Activated T-helper 1 cell treated with anti-CD3 and anti-CD28 coated beads, Interleukin-2, amount 50 U/mL, for 16 hours (primary cell): Measurements from ENCODE around the gene HDGFL2.

ENCODE experiments used
- DNase-seq, 2 donors: peaks; one replicate each; pipeline ENCODE4 v3.0.0-alpha.2; 2020; ENCODE audit warnings: low read depth in 1 of 2, low spot score in 1 of 2

Gene HDGFL2

DNA sequence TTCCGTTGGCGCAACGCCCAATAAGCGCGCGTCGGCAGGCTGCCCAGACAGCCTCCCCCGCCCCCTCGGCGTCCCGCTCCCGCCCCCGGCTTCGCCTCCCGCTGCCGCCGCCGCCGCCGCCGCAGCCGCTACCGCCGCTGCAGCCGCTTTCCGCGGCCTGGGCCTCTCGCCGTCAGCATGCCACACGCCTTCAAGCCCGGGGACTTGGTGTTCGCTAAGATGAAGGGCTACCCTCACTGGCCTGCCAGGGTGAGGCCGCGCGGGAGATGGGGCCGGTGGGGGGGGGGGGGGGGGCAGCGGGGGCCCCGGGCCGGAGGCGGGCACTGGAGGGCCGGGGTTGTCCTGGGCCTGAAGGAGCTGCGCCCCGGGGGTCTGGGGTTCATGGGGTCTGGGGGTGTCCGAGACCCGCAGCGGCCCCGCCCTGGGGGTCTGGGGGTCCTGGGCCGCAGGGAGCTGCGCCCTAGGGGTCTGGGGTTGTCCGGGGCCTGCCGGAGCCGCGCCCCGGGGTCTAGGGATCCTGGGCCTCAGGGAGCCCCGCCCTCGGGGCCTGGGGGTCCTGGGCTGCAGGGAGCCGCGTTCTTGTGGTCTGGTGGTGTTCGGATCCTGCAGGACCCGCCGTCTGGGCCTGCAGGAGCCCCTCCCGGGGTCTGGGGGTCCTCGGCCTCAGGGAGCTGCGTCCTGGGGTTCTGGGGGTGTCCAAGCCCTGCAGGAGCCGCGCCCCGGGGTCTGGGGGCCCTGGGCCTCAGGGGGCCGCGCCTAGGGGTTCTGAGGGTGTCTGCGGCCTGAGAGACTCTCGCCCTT, at the start of gene HDGFL2:
Gene HDGFL2 (plus strand): TSS at position 124 of the 801 bp plus-strand sequence. CDS start 54 bp downstream, at position 178.
- no peak for DNase-seq

DNA sequence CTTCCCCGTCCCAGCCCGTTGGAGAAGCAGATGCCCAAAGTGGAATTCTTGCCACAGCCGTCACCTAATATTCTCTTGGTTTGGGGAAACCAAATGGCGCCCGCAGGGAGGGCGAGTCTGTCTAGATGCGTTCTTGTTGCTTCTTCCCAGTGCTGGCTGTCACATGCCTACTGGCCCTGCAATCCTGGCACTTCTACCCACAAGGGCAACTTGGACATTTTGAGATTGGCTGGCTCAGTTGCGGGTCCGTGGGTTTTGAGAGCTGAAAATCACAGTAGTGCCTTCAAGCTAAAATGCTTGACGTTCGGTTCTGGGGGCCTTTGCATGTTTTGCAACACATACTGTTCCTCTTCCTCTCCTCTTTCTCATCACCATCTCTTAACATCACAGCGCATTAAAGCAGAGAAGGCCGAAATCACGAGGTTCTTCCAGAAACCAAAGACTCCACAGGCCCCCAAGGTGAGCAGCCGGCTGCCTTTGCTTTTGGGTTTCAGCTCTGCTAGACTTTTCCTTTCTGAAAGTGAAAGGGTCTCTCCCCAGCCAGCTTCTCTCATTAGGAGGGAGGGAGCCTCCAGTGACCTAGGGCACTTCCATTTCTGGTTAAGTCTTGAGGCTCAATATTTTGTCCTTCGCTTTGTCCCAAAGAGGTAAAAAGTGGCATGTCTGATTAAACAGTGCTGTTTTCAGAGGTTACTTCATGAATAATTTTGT, 48.5 kb upstream of the HDGFL2 start:
- no peak for DNase-seq

DNA sequence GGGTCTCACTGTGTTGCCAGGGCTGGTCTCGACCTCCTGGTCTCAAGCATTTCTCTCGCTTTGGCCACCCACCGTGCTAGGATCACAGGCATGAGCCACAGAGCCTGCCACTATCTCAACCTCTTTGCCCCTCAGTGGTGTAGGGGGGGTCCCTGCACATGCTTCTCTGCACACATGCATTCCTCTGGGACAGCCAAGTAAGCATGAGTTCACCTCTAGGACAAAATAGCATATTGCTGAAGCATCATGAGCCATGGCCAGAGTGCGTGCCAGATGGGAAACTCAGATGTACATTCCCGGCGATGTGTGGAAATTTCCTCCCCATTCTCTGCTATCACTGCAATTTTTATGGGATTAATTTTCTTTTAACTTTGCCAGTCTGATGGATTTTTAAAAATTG, 46.6 kb upstream of the HDGFL2 start:
- no peak for DNase-seq

DNA sequence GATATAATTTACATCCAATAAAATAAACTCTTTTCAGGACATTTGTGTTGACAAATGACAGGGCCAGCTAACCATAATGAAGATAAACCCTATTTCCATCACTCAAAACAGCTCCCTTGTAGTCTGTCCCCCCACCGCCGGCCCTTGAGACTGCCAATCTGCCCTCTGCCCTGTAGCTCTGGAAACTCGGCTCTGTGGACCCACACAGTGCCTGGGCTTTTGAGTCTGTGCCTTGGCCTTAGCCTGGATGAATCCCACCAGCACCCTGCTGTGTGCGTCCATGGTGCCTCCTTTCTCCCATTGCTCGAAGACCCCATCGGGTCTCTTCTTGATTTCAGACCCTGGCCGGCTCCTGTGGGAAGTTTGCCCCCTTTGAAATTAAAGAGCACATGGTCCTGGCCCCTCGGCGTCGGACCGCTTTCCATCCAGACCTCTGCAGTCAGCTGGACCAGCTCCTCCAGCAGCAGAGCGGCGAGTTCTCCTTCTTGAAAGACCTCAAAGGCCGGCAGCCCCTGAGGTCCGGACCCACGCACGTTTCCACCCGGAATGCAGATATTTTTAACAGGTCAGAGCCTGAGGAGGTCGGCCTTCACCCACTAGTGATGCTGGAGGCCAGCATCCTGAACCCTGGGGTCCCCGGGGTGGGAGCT, 43.6 kb upstream of the HDGFL2 start:
- no peak for DNase-seq

DNA sequence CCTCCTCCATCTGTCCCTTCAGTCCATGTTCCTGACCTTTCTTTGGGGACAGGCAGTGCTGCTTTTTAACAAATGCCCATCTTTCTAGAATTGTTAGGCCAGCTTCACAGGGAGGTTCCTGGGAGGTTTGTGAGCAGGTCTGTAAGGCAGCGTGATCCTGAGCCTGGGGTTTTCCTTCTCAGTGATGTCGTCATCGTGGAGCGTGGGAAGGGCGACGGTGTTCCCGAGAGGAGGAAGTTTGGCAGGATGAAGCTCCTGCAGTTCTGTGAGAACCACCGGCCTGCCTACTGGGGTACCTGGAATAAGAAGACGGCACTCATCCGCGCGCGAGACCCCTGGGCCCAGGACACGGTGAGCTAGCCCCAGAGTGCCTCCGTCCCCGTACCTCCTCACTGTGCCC, 42.8 kb upstream of the HDGFL2 start:
- no peak for DNase-seq

DNA sequence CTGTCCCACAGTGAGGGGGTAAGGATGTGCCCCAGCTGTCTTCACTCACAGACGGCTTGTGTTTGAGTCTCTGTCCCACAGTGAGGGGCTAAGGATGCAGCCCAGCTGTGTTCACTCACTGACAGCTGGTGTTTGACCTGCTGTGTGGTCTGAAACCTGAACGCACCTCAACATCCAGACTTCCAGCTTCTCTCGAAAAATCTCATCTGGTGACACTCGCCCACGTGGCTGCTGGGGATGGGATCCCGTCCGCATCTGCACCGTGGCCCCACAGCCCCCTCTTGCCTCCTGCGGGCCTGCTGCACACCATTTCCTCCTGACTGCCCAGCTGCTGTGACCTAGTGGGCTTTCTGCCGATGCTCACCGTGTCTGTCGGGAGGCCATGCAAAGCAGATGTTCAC, 42.3 kb upstream of the HDGFL2 start:
- DNase-seq: no peak

DNA sequence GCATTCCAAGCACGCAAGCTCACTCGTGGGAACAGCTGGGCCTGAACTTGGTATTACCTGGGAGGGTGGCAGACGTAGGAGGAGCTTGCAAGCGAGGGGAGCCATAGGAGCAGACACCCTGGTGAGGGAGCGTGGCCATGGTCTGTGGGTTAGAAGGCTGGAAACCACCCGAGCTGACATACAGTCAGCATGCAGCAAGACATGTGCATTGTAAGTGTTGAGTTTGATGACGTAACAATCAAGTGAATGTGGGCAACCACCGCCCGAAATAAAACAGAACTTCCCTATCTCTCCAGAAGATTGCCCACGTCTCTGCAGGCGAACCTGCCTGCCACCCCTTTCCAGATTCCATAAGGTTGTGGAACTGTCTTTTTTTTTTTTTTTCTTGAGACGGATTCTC, 41.3 kb upstream of the HDGFL2 start:
- DNase-seq: no peak

DNA sequence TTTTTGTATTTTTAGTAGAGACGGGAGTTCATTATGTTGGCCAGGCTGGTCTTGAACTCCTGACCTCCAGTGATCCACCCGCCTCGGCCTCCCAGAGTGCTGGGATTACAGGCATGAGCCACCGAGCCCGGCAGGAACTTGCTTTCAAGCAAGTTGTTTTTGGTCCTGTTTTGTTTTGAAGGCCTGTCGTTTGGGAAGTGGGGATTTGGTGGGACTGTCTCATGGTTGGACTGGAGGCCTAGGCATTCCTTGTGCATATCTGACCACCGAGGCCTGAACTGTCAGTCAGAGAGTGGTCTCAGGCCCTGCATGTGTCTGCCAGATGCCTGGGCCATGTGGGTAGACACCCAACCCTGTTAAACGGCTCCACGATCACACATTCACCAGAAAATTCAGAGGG, 40.8 kb upstream of the HDGFL2 start:
- DNase-seq: no peak

DNA sequence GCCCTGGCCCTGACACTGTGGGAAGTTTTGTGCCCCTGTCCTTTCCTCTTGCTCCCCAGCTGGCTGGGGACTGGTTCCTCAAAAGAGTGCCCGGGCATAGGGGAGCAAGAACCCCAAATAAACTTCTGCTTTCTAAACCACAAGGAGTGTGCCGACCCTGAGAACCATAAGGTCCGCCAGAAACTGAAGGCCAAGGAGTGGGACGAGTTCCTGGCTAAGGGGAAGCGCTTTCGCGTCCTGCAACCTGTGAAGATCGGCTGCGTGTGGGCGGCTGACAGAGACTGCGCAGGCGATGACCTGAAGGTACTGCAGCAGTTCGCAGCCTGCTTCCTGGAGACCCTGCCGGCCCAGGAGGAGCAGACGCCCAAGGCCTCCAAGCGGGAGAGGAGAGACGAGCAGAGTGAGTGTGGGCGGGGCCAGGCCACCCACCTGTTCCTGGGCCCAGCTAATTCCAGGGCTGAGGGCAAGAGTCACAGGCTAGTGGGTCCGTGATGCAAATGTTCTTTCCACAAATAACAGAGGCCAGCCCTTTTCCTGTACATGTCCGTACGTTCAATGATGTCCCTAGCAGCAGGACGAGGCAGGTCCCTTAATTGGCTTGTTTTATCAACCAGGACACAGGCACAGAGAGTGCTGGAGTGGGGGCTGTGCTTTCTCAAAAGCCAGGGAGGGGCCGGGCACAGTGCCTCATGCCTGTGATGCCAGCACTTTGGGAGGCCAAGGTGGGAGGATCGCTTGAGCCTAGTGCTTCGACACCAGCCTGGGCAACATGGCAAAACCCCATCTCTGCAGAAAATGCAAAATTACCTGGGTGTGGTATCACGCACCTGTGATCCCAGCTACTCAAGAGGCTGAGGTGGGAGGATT, 40.1 kb upstream of the HDGFL2 start:
- DNase-seq: no peak

DNA sequence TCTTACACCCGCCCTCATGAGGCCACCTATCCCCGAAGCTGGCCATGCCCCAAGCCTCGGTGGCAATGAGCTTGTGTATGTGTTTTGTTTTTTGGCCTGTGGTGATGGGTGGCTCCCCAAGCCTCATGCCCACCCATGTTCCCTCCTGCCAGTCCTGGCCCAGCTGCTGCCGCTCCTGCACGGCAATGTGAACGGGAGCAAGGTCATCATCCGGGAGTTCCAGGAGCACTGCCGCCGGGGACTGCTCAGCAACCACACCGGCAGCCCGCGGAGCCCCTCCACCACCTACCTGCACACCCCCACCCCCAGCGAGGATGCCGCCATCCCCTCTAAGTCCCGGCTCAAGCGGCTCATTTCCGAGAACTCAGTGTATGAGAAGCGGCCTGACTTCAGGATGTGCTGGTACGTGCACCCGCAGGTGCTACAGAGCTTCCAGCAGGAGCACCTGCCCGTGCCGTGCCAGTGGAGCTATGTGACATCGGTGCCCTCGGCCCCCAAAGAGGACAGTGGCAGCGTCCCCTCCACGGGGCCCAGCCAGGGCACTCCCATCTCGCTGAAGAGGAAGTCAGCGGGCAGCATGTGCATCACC, 39.1 kb upstream of the HDGFL2 start:
- no peak for DNase-seq

DNA sequence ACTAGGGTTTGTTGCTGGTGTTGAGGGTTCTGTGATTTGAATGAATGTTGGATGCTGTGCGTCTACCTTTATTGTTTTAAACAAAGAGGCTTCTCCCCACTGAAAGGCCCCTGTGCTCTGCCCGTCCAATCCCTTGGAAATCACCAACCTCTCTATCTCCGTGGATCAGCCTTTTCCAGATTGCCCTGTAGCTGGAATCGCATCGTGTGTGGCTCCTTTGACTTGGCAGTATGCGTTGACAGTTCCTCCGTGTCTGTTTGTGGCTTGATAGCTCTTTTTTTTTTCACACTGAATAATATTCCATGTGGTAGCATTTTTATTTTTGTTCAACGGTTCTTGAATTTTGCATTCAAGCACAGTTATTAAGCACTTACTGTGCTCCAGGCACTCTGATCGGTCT, 37.7 kb upstream of the HDGFL2 start:
- no peak for DNase-seq

DNA sequence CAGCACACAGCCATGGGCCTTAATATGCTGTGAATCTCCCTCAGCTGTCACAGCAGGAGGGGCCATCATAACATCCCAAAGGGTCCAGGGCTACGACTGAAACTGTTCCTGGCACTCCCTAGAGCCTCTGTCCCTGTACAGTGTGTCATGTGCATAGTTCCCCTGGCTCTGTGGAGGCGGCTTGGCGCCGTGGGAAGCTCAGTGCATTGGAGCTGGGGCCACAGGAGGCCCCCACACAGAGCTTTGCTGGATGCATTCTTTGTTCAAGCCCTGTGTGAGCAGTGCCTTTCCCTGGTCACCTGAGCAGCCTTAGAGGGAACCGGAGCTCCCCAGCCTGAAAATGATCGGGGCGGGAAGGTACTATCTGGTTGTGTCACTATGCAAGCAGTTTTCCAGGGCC, 35.9 kb upstream of the HDGFL2 start:
- DNase-seq: no peak

DNA sequence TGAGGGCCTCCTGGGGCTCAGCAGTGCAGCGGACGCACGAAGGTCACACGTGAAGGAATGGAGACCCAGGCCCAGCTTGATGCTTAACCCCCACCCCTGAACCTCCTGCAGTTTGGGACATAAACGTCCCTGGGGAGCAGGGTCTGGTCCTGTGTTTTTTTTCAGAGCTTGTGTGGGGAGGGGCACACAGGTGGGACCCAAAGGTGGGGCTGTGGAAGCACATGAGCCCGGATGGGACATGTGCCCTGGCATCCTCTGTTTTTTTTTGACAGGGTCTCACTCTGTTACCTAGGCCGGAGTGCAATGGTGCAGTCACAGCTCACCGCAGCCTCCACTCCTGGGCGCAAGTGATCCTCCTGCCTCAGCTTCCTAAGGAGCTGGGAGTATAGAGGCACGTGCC, 35.0 kb upstream of the HDGFL2 start:
- DNase-seq: no peak

DNA sequence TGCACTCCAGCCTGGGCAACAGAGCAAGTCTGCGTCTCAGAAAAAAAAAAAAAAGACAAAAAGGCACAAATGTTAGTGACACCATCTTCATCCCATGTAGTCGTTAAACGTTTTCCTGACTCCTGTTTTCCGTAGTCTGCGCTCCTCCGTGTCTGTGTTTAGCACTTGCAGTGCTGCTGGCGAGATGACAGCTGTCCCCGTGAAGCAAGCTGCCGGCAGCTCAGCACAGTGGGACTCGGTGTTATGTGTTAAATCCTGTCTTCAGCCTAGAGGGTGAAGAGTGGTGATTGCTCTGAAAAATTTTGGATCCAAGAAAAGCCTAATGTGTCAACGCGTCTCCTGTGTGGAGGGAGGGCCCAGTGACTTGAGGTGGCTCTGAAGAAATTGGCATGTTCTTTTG, 32.9 kb upstream of the HDGFL2 start:
- no peak for DNase-seq

DNA sequence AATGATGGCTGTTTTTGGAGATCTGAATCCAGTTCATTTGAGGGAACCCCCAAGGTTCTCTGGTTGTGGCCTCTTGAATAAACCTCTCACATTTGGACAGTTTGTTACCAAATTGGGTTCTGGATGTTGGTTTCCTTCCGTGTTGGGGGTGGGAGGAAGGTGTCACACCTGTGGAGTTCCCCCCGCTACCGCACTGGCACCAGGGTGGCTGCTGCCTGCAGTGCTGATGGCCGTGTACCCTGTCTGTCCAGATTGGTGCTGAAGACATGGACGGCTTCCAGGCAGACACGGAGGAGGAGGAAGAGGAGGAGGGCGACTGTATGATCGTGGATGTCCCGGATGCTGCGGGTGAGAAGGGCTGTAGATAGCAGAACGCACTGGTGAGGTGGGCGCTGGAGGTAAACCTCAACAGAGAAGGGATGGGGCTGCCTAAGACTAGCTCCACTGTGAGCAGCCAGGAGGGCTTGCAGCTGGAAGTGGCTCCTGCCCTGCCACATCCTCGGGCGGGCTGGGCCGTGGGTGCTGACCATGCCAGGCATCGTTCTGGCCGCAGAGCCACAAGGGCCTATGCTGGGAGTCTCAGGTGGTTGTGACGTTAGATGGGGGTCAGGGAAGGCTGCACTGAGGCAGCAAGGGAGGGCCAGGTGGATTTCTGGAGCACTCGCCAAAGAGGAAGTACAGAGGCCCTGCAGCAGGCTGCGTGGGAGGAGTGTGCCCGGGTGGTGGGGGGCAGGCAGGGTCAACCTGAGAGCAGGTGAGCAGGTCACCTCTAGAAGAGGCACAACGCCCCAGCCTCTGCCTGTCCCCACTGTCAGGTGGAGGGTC, 29.9 kb upstream of the HDGFL2 start:
- DNase-seq: no peak

DNA sequence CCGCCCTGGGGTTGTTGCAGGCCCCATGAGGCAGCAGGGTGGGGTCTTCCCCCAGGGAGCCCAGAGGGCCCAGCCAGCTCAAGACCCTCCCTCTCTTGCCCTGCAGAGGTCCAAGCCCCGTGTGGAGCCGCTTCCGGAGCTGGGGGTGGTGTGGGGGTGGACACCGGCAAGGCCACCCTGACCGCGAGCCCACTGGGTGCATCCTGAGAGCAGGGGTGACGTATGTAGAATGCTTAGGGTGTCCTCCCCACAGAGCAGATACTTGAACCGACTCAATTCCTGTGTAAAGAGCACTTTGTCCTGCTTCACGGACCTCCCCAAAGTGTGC, 29.3 kb upstream of the HDGFL2 start:
- DNase-seq: no peak

DNA sequence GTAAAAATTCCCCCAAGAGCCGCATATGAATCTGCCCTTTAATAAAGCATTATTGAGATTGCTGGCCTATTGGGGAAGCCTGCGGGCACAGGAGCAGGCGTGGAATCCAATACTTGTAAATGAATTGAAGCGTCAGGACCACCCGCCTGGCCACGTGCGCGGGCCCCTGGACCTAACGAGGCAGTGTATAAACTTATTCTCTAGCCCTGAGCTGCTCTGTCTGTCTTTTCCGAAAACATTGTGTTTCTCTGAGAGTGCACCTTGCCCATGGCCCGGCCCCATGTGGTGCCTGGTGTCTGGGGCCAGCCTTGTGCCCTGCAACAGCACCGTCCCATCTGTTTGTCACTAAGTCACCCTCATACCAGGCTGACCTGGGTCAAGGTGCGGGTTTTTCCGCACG, 28.9 kb upstream of the HDGFL2 start:
- no peak for DNase-seq

DNA sequence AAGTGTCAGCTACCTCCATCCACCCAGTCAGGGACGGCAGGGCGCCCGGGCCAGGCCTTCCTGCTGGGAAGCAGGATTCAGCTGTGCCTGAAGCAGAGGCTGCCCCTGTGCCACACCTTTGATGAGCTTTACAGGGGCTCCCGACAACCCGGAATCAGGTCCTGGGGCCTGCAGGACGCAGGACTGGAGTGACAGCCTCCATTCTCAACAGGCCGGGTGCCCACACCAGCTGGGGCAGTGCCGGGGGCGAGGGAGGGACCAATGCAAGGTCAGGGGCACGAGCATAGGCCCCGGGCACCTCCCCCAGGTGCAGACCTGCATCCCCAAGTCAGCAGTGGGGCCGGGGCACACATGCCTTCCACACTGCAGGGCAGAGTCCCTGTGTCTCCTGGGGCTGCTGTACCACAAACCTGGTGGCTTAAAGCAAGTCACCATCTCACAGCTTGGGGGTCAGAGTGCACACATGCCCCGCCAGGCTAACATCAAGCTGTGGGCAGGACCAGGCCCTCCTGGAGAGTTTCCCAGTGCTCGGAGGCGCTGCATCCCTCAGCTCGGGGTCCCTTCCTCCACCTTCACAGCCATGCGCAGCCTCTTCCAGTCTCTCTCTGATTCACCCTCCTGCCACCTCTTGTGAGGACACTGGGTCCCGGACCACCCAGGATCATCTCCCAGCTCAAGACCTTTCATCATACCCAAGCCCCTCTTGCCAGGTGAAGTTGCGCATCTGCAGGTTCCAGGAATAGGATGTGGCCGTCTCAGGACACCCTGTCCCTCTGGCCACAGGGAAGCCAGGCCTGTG, 27.9 kb upstream of the HDGFL2 start:
- no peak for DNase-seq
